IPS-NIHi11 (cell line): ENCODE measurements around the gene UGCG.
"Not testable (repeated sequence)": the region's sequence is repeated elsewhere in the genome, so short reads cannot be mapped to it uniquely, and the experiment has no call there.

Experiments
- DNase-seq: peaks from one replicate; pipeline ENCODE4 v3.0.0; 2012; ENCODE audit warnings: mixed read lengths, low spot score

The UGCG gene

GRCh38 chr9:111919875-111920274 is 23.3 kb downstream of the UGCG start:
- no peak for DNase-seq

- DNase-seq = no peak
Observed at GRCh38 chr9:111920531-111920930, 23.9 kb downstream of the UGCG start.

GRCh38 chr9:111922324-111923013 is 25.9 kb downstream of the UGCG start:
- no peak for DNase-seq

- no peak for DNase-seq
Observed at GRCh38 chr9:111924281-111924680, 27.7 kb downstream of the UGCG start.

- DNase-seq = no peak
Observed at GRCh38 chr9:111925017-111925770, 28.6 kb downstream of the UGCG start.

GRCh38 chr9:111925784-111926183 is 29.2 kb downstream of the UGCG start:
- DNase-seq = no peak

- no peak for DNase-seq
Observed at GRCh38 chr9:111926421-111926875, 29.8 kb downstream of the UGCG start.

- DNase-seq = no peak
Observed at GRCh38 chr9:111928359-111928720, 31.7 kb downstream of the UGCG start.

GRCh38 chr9:111934747-111935146 is 38.1 kb downstream of the UGCG start:
- no peak for DNase-seq

- DNase-seq = no peak
Observed at GRCh38 chr9:111936391-111936790, 39.8 kb downstream of the UGCG start.

- no peak for DNase-seq
Observed at GRCh38 chr9:111937301-111937700, 40.7 kb downstream of the UGCG start.

- DNase-seq = no peak
Observed at GRCh38 chr9:111937781-111938426, 41.3 kb downstream of the UGCG start.

- DNase-seq = no peak
Observed at GRCh38 chr9:111938427-111938800, 41.8 kb downstream of the UGCG start.

- no peak for DNase-seq
Observed at GRCh38 chr9:111939322-111939721, 42.7 kb downstream of the UGCG start.

GRCh38 chr9:111940697-111941096 is 44.1 kb downstream of the UGCG start:
- no peak for DNase-seq

GRCh38 chr9:111943200-111943599 is 46.6 kb downstream of the UGCG start:
- no peak for DNase-seq

- no peak for DNase-seq
Observed at GRCh38 chr9:111943746-111944145, 47.1 kb downstream of the UGCG start.

GRCh38 chr9:111944241-111944866 is 47.7 kb downstream of the UGCG start:
- DNase-seq = no peak

GRCh38 chr9:111945216-111945615 is 48.6 kb downstream of the UGCG start:
- no peak for DNase-seq

GRCh38 chr9:111948109-111948508 is 51.5 kb downstream of the UGCG start:
- not testable (repeated sequence) for DNase-seq

- no peak for DNase-seq
Observed at GRCh38 chr9:111948951-111949350, 52.3 kb downstream of the UGCG start.

- DNase-seq = no peak
Observed at GRCh38 chr9:111949919-111950318, 53.3 kb downstream of the UGCG start.

- DNase-seq = no peak
Observed at GRCh38 chr9:111952559-111952958, 55.9 kb downstream of the UGCG start.
